ENCODE measurements around the gene CDH4. TPM values are rescaled to one million over a fixed set of nuclear protein-coding genes. Genes with fewer than 3 reads are reported as not detected.

CDH4 gene
- total and polyA plus RNA-seq, 2 of the 8 experiments (the other 6 are each of a cell fraction or from before 2014, with no cell fraction given): 4.3 to 7.9 TPM

- TF ChIP-seq NANOG (IDR thresholded peaks at IDR 0.05; ENCODE audit: insufficient read depth, low read depth, low read length, poor library complexity, severe bottlenecking) (no peak), BACH1 (IDR thresholded peaks at IDR 0.05; ENCODE audit: low read length) (no peak), CHD2 (IDR thresholded peaks at IDR 0.05; ENCODE audit: low read length) (no peak)
Measured at GRCh38 chr20:61801428-61801827, 549.4 kb downstream of the CDH4 start (continued).

Measured in H1 (cell line).